HG02970 (cell line): Measurements from ENCODE around the gene SPOCK1.
"Not testable (repeated sequence)": the region's sequence is repeated elsewhere in the genome, so short reads cannot be mapped to it uniquely, and the experiment has no call there.

Experiments
- ATAC-seq: cut with Tn5 transposase; IDR thresholded peaks from one replicate; pipeline ENCODE4 v1.9.1; 2021; ENCODE audit warnings: mild to moderate bottlenecking, moderate library complexity, moderate number of reproducible peaks; ENCODE audit not compliant: unreplicated experiment, low FRiP score

Gene SPOCK1

GRCh38 chr5:137245438-137245837, 253.7 kb downstream of the SPOCK1 start:
- ATAC-seq, result no peak

GRCh38 chr5:137240285-137240684, 258.8 kb downstream of the SPOCK1 start:
- no peak for ATAC-seq

- no peak for ATAC-seq
Measured at GRCh38 chr5:137236849-137237507, 262.1 kb downstream of the SPOCK1 start.

- ATAC-seq, result no peak
Measured at GRCh38 chr5:137236252-137236651, 262.9 kb downstream of the SPOCK1 start.

- ATAC-seq, result no peak
Measured at GRCh38 chr5:137234973-137235943, 263.9 kb downstream of the SPOCK1 start.

- ATAC-seq, result no peak
Measured at GRCh38 chr5:137233726-137234125, 265.4 kb downstream of the SPOCK1 start.

- not testable (repeated sequence) for ATAC-seq
Measured at GRCh38 chr5:137233304-137233703, 265.8 kb downstream of the SPOCK1 start.

GRCh38 chr5:137231540-137231939, 267.6 kb downstream of the SPOCK1 start:
- ATAC-seq, result no peak

DNA sequence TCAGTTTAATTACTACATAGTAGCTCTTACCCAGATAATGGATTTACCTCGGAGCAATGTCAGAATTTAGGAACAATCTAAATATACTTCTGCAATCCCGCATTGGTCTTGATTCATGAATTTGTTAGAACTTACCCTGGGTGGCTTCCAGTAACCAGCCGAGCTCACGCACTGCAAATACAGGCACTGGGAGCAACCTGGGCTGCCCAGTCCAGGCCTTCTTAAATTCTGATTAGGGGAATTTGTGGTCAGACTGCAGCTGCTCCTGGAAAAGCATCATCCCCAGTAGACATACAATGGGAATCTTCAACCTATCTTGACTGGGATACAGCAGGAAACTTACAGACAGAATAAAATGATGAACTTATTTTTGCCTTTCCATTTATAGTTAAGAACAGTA, 270.3 kb downstream of the SPOCK1 start:
- no peak for ATAC-seq

DNA sequence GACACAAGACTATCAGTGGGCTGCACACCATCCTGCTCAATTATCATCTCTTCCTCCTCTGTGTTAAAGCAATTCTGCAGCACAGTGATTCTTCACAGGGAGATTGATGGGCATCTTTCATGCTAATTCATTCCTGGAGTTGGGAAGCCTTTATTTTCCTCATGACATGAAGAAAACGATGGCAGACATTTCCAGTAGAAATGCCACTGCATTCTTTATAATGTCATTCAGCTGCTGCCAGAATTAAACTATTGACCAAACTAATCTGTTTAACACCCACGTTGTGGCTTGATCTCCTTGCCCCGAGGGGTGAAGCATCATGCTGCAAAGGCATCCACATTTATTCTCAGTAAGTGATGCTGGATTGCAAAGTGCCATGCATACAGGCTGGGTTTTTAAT, 273.0 kb downstream of the SPOCK1 start:
- no peak for ATAC-seq

- ATAC-seq, result no peak
Measured at GRCh38 chr5:137223324-137224295, 275.5 kb downstream of the SPOCK1 start.

- no peak for ATAC-seq
Measured at GRCh38 chr5:137221943-137222342, 277.2 kb downstream of the SPOCK1 start.

DNA sequence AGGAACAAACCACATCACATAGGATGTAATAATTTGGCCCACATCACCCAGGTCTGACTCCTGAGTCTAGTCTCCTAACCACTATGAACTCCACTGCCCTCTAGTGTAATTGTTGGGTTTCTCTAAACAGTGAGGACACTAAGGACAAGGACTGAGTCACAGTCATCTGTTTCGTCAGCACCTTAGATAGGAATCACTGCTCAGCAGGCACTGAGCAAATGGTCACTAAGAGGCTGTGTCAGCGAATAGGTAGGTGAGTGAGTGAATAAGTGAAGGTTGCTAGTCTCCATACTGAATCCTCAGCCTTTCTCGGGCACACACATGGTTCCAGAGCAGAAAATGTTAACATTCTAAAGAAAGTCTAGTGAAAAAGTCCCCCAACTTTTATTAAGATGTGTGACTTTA, 278.6 kb downstream of the SPOCK1 start:
- ATAC-seq, result no peak

- no peak for ATAC-seq
Measured at GRCh38 chr5:137218896-137219295, 280.2 kb downstream of the SPOCK1 start.

GRCh38 chr5:137218471-137218870, 280.7 kb downstream of the SPOCK1 start:
- ATAC-seq, result no peak

DNA sequence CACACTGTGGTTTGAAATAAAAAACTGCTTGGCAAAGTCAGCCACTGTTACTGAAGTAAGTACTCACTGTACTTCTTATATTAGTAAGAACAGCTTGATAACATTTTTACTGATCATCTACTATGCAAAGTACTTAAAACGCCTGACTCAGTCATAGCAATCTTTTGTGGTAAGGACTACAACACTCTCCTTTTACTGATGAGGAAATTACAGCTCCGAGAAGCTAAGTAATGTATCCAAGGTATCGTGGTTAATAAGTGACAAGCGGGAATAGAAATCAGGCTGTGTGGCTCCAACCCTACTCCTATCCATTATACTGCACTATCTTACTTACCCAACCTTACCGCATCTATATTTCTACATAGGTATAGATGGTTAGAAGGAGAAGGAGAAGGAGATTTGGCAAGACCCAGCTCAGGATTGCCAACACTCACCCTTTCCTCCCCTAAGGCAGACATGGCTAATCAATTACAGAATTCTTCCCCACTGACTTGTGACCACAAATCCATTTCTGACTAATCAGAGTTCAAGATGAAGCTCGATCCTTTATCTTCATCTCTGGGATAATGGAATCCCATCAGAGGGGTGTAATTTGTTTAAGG, 281.4 kb downstream of the SPOCK1 start:
- ATAC-seq, result no peak

- no peak for ATAC-seq
Measured at GRCh38 chr5:137216976-137217598, 282.0 kb downstream of the SPOCK1 start.

DNA sequence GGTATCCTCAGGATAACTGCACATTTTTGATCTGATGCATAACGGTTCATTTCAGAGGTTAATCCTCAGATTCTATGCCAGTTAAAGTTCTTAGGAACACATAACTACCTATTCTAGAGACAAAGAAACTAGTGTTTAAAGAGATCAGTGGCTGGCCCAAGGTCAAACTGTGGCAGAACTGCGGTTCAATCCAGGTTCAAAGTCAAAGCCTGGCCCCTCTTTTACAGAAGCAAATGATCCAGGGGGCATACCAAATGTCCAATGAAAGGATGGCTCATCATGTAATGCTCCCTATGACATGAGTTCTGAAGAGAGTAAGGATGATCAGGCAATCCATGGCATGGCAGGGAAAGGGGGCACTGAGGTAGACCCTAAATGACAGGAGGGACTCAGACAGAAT, 283.3 kb downstream of the SPOCK1 start:
- no peak for ATAC-seq

DNA sequence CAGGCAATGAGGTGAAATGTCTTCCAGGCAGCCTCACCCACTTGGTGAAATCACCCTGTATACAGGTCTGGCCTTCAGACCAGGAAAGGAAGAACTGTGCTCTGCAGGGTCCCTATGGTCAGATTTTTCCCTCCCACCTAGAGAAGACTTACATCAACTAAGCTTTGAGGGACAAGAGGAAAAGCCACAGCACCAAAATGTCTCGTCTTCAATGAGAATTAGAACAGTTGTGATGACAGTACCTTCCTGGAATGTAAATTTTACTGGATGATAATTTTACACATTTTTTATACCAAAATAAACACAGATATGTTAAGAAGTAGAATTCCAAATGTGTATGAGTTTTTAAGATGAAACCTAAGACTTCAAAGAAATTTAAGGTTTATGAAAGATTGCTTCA, 283.9 kb downstream of the SPOCK1 start:
- ATAC-seq, result no peak
